Karpas-422 (cell line): ENCODE measurements around the gene BST1. TPM values are rescaled to one million over a fixed set of nuclear protein-coding genes. Genes with fewer than 3 reads are reported as not detected.

Experiments
- DNase-seq: peaks from one replicate; pipeline ENCODE4 v3.0.0-alpha.2; 2015
- H2AFZ ChIP-seq: fragments of 200-600 bp; sonication (generic); 2 replicates; pipeline ENCODE4 v1.6.1; 2014; ENCODE audit warnings: antibody characterized with exemption, low read length, mixed read lengths
- H3K27ac ChIP-seq: fragments of 200-600 bp; sonication (generic); 2 replicates; pipeline ENCODE4 v1.5.1; 2014; ENCODE audit warnings: mild to moderate bottlenecking, low read length, moderate library complexity
- H3K27me3 ChIP-seq: fragments of 200-600 bp; sonication (generic); 2 replicates; pipeline ENCODE4 v1.6.1; 2014; ENCODE audit warnings: low read length, mixed read lengths
- H3K36me3 ChIP-seq: fragments of 200-600 bp; sonication (generic); 2 replicates; pipeline ENCODE4 v1.6.1; 2014; ENCODE audit warnings: low read length, mixed read lengths; ENCODE audit not compliant: insufficient read depth
- H3K4me1 ChIP-seq: fragments of 200-600 bp; sonication (generic); 2 replicates; pipeline ENCODE4 v1.6.1; 2014; ENCODE audit warnings: mild to moderate bottlenecking, low read length, mixed read lengths
- H3K4me2 ChIP-seq: fragments of 200-600 bp; sonication (generic); 2 replicates; pipeline ENCODE4 v1.6.1; 2014; ENCODE audit warnings: low read length, low read depth, mild to moderate bottlenecking; ENCODE audit not compliant: poor library complexity, severe bottlenecking
- H3K4me3 ChIP-seq: fragments of 200-600 bp; sonication (generic); 2 replicates; pipeline ENCODE4 v1.5.1; 2014; ENCODE audit warnings: mild to moderate bottlenecking, antibody characterized with exemption, low read length, mixed read lengths
- H3K79me2 ChIP-seq: fragments of 200-600 bp; sonication (generic); 2 replicates; pipeline ENCODE4 v1.6.1; 2014; ENCODE audit warnings: mild to moderate bottlenecking, low read length, mixed read lengths
- H3K9ac ChIP-seq: fragments of 200-600 bp; sonication (generic); 2 replicates; pipeline ENCODE4 v1.6.0; 2014; ENCODE audit warnings: low read length
- H3K9me2 ChIP-seq: fragments of 200-600 bp; sonication (generic), shearing (Covaris generic); replicated peaks from 2 replicates; pipeline ENCODE4 v1.6.0; 2014; ENCODE audit warnings: mild to moderate bottlenecking, low read length, moderate library complexity; ENCODE audit not compliant: insufficient read depth
- H3K9me3 ChIP-seq: fragments of 300-700, 200-600 bp; sonication (generic); 2 replicates; pipeline ENCODE4 v1.6.1; 2014; ENCODE audit warnings: low read length, mixed read lengths
- H4K20me1 ChIP-seq: fragments of 200-600 bp; sonication (generic); 2 replicates; pipeline ENCODE4 v1.6.1; 2014; ENCODE audit warnings: mild to moderate bottlenecking, antibody characterized with exemption, low read length, low read depth; ENCODE audit not compliant: insufficient read depth
- total RNA-seq: library from RNA; depleted of rRNA; stranded (reverse); fragments of >200 nt; shearing (Covaris generic); gene quantifications from 2 replicates; pipeline ENCODE4 v1.2.3, GENCODE V29; 2014; ENCODE audit warnings: low replicate concordance

BST1 gene
- total RNA-seq, 1 experiment from 2014 or later = not detected

- Histone ChIP-seq H3K4me3 (no peak overlapping the region), H3K9ac (no peak overlapping the region)
Measured at GRCh38 chr4:15690020-15690809, 12.7 kb upstream of the BST1 start.

GRCh38 chr4:15691346-15692135 lies 11.3 kb upstream of the BST1 start:
- no peaks in the 10 kb centered on the region for H3K9me3 ChIP-seq
- no peaks in the 10 kb centered on the region for H3K27me3 ChIP-seq
- no peak overlapping the region for H3K27ac ChIP-seq
- no peaks in the 10 kb centered on the region for H3K9me2 ChIP-seq
- H3K79me2 ChIP-seq = no peaks in the 10 kb centered on the region
- peaks cover 15% of the 10 kb centered on the region; the same call in 1 of the 2 replicates for H3K36me3 ChIP-seq
- DNase-seq = no peak
- no peak overlapping the region for H3K4me2 ChIP-seq
- no peak overlapping the region for H2AFZ ChIP-seq
- no peaks in the 10 kb centered on the region for H3K4me1 ChIP-seq
- no peaks in the 10 kb centered on the region for H4K20me1 ChIP-seq
- H3K9ac ChIP-seq = no peak overlapping the region
- no peak overlapping the region for H3K4me3 ChIP-seq

More at GRCh38 chr4:15690020-15690809, 12.7 kb upstream of the BST1 start:
- H3K4me1 ChIP-seq = no peaks in the 10 kb centered on the region
- no peaks in the 10 kb centered on the region for H3K27me3 ChIP-seq
- no peak overlapping the region for H3K4me2 ChIP-seq
- H3K36me3 ChIP-seq = peaks cover 25% of the 10 kb centered on the region; the same call in 1 of the 2 replicates
- H3K9me3 ChIP-seq = no peaks in the 10 kb centered on the region
- H3K27ac ChIP-seq = no peak overlapping the region
- no peaks in the 10 kb centered on the region for H4K20me1 ChIP-seq
- no peaks in the 10 kb centered on the region for H3K79me2 ChIP-seq
- no peak for DNase-seq
- H3K9me2 ChIP-seq = no peaks in the 10 kb centered on the region
- H2AFZ ChIP-seq = no peak overlapping the region

GRCh38 chr4:15692602-15693001 lies 10.3 kb upstream of the BST1 start:
- no peak for DNase-seq
- no peaks in the 10 kb centered on the region for H3K4me1 ChIP-seq
- no peaks in the 10 kb centered on the region for H3K9me2 ChIP-seq
- H3K79me2 ChIP-seq = no peaks in the 10 kb centered on the region
- H3K27ac ChIP-seq = no peak overlapping the region
- H3K27me3 ChIP-seq = no peaks in the 10 kb centered on the region
- H4K20me1 ChIP-seq = no peaks in the 10 kb centered on the region
- no peak overlapping the region for H3K4me2 ChIP-seq
- H3K9me3 ChIP-seq = no peaks in the 10 kb centered on the region
- H2AFZ ChIP-seq = no peak overlapping the region
- H3K36me3 ChIP-seq = peaks cover 6% of the 10 kb centered on the region; the same call in 1 of the 2 replicates
- H3K4me3 ChIP-seq = no peak overlapping the region
- H3K9ac ChIP-seq = no peak overlapping the region

- no peaks in the 10 kb centered on the region for H3K36me3 ChIP-seq
- no peak overlapping the region for H3K9ac ChIP-seq
- H3K9me2 ChIP-seq = no peaks in the 10 kb centered on the region
- no peak overlapping the region for H3K4me3 ChIP-seq
- no peaks in the 10 kb centered on the region for H3K79me2 ChIP-seq
- no peak overlapping the region for H3K27ac ChIP-seq
- peaks cover 5% of the 10 kb centered on the region; the same call in 1 of the 2 replicates for H3K9me3 ChIP-seq
- H3K4me2 ChIP-seq = no peak overlapping the region
- 0 out of 2 replicates have a peak, but pooled peaks cover 5% of the 10 kb centered on the region for H3K27me3 ChIP-seq
- H3K4me1 ChIP-seq = no peaks in the 10 kb centered on the region
- DNase-seq = no peak
- H4K20me1 ChIP-seq = no peaks in the 10 kb centered on the region
- H2AFZ ChIP-seq = no peak overlapping the region
Measured at GRCh38 chr4:15694431-15694830, 8.4 kb upstream of the BST1 start.

- Histone ChIP-seq H3K36me3 (no peaks in the 10 kb centered on the region), H3K27me3 (0 out of 2 replicates have a peak, but pooled peaks cover 5% of the 10 kb centered on the region), H3K4me2 (no peak overlapping the region), H3K4me1 (no peaks in the 10 kb centered on the region), H3K9ac (no peak overlapping the region), H3K4me3 (no peak overlapping the region), H3K27ac (no peak overlapping the region), H2AFZ (no peak overlapping the region), H3K9me3 (peaks cover 5% of the 10 kb centered on the region; the same call in 1 of the 2 replicates), H3K79me2 (no peaks in the 10 kb centered on the region), H3K9me2 (no peaks in the 10 kb centered on the region), H4K20me1 (no peaks in the 10 kb centered on the region)
- DNase-seq = no peak
Measured at GRCh38 chr4:15695240-15695699, 7.6 kb upstream of the BST1 start.

- DNase-seq = no peak
- peaks cover 5% of the 10 kb centered on the region; the same call in 1 of the 2 replicates for H3K9me3 ChIP-seq
- no peaks in the 10 kb centered on the region for H4K20me1 ChIP-seq
- H3K4me3 ChIP-seq = no peak overlapping the region
- no peaks in the 10 kb centered on the region for H3K79me2 ChIP-seq
- no peaks in the 10 kb centered on the region for H3K9me2 ChIP-seq
- no peak overlapping the region for H2AFZ ChIP-seq
- no peak overlapping the region for H3K9ac ChIP-seq
- no peak overlapping the region for H3K4me2 ChIP-seq
- no peaks in the 10 kb centered on the region for H3K36me3 ChIP-seq
- H3K27me3 ChIP-seq = 0 out of 2 replicates have a peak, but pooled peaks cover 5% of the 10 kb centered on the region
- no peaks in the 10 kb centered on the region for H3K4me1 ChIP-seq
- no peak overlapping the region for H3K27ac ChIP-seq
Measured at GRCh38 chr4:15695729-15696128, 7.1 kb upstream of the BST1 start.

GRCh38 chr4:15696866-15697265 lies 6.0 kb upstream of the BST1 start:
- Histone ChIP-seq H3K9ac (no peak overlapping the region), H3K9me2 (no peaks in the 10 kb centered on the region), H3K4me2 (no peak overlapping the region), H3K27me3 (0 out of 2 replicates have a peak, but pooled peaks cover 5% of the 10 kb centered on the region), H4K20me1 (no peaks in the 10 kb centered on the region), H3K4me3 (no peak overlapping the region), H3K79me2 (no peaks in the 10 kb centered on the region), H3K27ac (no peak overlapping the region), H2AFZ (no peak overlapping the region), H3K4me1 (no peaks in the 10 kb centered on the region), H3K9me3 (peaks cover 5% of the 10 kb centered on the region; the same call in 1 of the 2 replicates), H3K36me3 (no peaks in the 10 kb centered on the region)
- peak; percentile 2 for DNase-seq

DNA sequence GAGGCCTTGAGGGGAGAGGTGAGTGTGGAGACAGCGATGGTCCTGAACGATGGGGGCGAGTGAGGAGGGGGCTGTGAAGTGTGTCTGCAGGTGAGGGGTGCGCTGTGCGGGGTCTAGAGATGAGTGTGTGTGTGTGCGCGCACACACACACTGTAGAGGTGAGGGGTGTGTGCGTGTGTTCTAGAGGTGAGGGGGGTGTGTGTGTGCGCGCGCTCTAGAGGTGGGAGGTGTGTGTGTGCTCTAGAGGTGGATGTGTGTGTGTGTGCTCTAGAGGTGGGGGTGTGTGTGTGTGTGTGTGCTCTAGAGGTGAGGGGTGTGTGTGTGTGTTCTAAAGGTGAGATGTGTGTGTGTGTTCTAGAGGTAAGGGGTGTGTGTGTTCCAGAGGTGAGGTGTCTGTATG lies 574 bp downstream of the BST1 start:
- 0 out of 2 replicates have a peak, but pooled peaks cover 5% of the 10 kb centered on the region for H3K27me3 ChIP-seq
- H3K9ac ChIP-seq = no peak overlapping the region
- no peak overlapping the region for H3K27ac ChIP-seq
- no peaks in the 10 kb centered on the region for H3K9me2 ChIP-seq
- no peak overlapping the region for H2AFZ ChIP-seq
- no peaks in the 10 kb centered on the region for H3K4me1 ChIP-seq
- H3K9me3 ChIP-seq = peaks cover 5% of the 10 kb centered on the region; the same call in 1 of the 2 replicates
- H3K79me2 ChIP-seq = no peaks in the 10 kb centered on the region
- H3K36me3 ChIP-seq = no peaks in the 10 kb centered on the region
- H3K4me2 ChIP-seq = no peak overlapping the region
- no peak overlapping the region for H3K4me3 ChIP-seq
- no peak for DNase-seq
- H4K20me1 ChIP-seq = no peaks in the 10 kb centered on the region
